Measurements from ENCODE around the gene NPNT. TPM values are rescaled to one million over a fixed set of nuclear protein-coding genes. Genes with fewer than 3 reads are reported as not detected.

Gene NPNT
- total RNA-seq, 3 donors from 2014 or later, result 1.4 to 26.8 (median 11.1) TPM

GRCh38 chr4:105946771-105947170 lies 51.5 kb downstream of the NPNT start:
- intact Hi-C loops (cut with DNase I; ENCODE audit: low total_unique reads), result no loop called here
- no peak overlapping the region for H3K27ac ChIP-seq
- no peak for DNase-seq (ENCODE audit: low spot score in 2 of 2)
- no peak for TF ChIP-seq CTCF (IDR thresholded peaks at IDR 0.05)
- TF ChIP-seq POLR2AphosphoS5 (IDR thresholded peaks at IDR 0.05), result no peak
- no peak for TF ChIP-seq POLR2A (IDR thresholded peaks at IDR 0.05)
- H3K4me1 ChIP-seq, result no peaks in the 10 kb centered on the region
- H3K36me3 ChIP-seq, result no peaks in the 10 kb centered on the region
- H3K27me3 ChIP-seq, result no peaks in the 10 kb centered on the region
- H3K4me3 ChIP-seq, result no peak overlapping the region
- peaks cover 0 to 5% of the 10 kb centered on the region in 2 donors for H3K9me3 ChIP-seq

- no peak for DNase-seq (ENCODE audit: low spot score in 2 of 2)
- Histone ChIP-seq H3K4me3 (no peak overlapping the region), H3K4me1 (no peaks in the 10 kb centered on the region), H3K27ac (no peak overlapping the region), H3K27me3 (no peaks in the 10 kb centered on the region), H3K9me3 (peaks cover 0 to 5% of the 10 kb centered on the region in 2 donors), H3K36me3 (no peaks in the 10 kb centered on the region)
- TF ChIP-seq POLR2A (IDR thresholded peaks at IDR 0.05) (no peak), CTCF (IDR thresholded peaks at IDR 0.05) (no peak), POLR2AphosphoS5 (IDR thresholded peaks at IDR 0.05) (no peak)
- intact Hi-C loops (cut with DNase I; ENCODE audit: low total_unique reads), result no loop called here
Measured at GRCh38 chr4:105950701-105951100, 55.4 kb downstream of the NPNT start.

GRCh38 chr4:105951198-105951597 lies 55.9 kb downstream of the NPNT start:
- Histone ChIP-seq H3K27ac (no peak overlapping the region), H3K27me3 (no peaks in the 10 kb centered on the region), H3K36me3 (no peaks in the 10 kb centered on the region), H3K9me3 (peaks cover 0 to 5% of the 10 kb centered on the region in 2 donors), H3K4me1 (no peaks in the 10 kb centered on the region), H3K4me3 (no peak overlapping the region)
- DNase-seq (ENCODE audit: low spot score in 2 of 2), result no peak
- no peak for TF ChIP-seq CTCF (IDR thresholded peaks at IDR 0.05)
- no peak for TF ChIP-seq POLR2A (IDR thresholded peaks at IDR 0.05)
- no peak for TF ChIP-seq POLR2AphosphoS5 (IDR thresholded peaks at IDR 0.05)
- intact Hi-C loops (cut with DNase I; ENCODE audit: low total_unique reads), result no loop called here

GRCh38 chr4:105952591-105952990 lies 57.3 kb downstream of the NPNT start:
- DNase-seq (ENCODE audit: low spot score in 2 of 2), result no peak
- Histone ChIP-seq H3K4me1 (no peaks in the 10 kb centered on the region), H3K9me3 (no peaks in the 10 kb centered on the region), H3K27me3 (no peaks in the 10 kb centered on the region), H3K4me3 (no peak overlapping the region), H3K27ac (no peak overlapping the region), H3K36me3 (no peaks in the 10 kb centered on the region)
- intact Hi-C loops (cut with DNase I; ENCODE audit: low total_unique reads), result no loop called here
- TF ChIP-seq POLR2A (IDR thresholded peaks at IDR 0.05) (no peak), POLR2AphosphoS5 (IDR thresholded peaks at IDR 0.05) (no peak), CTCF (IDR thresholded peaks at IDR 0.05) (no peak)

GRCh38 chr4:105956569-105956968 lies 61.3 kb downstream of the NPNT start:
- H3K27me3 ChIP-seq, result no peaks in the 10 kb centered on the region
- TF ChIP-seq CTCF (IDR thresholded peaks at IDR 0.05) (no peak), POLR2AphosphoS5 (IDR thresholded peaks at IDR 0.05) (no peak), POLR2A (IDR thresholded peaks at IDR 0.05) (no peak)
- intact Hi-C loops (cut with DNase I; ENCODE audit: low total_unique reads), result no loop called here
- H3K27ac ChIP-seq, result no peak overlapping the region
- no peaks in the 10 kb centered on the region for H3K4me1 ChIP-seq
- H3K36me3 ChIP-seq, result no peaks in the 10 kb centered on the region
- H3K4me3 ChIP-seq, result no peak overlapping the region
- no peak for DNase-seq (ENCODE audit: low spot score in 2 of 2)
- H3K9me3 ChIP-seq, result no peaks in the 10 kb centered on the region

Data from breast epithelium (tissue), 4 donors.